ENCODE data around the gene TIAM2. TPM values are rescaled to one million over a fixed set of nuclear protein-coding genes. Genes with fewer than 3 reads are reported as not detected.

The TIAM2 gene
- total RNA-seq, 2 experiments from 2014 or later, result 4.4 to 5.3 TPM

DNA sequence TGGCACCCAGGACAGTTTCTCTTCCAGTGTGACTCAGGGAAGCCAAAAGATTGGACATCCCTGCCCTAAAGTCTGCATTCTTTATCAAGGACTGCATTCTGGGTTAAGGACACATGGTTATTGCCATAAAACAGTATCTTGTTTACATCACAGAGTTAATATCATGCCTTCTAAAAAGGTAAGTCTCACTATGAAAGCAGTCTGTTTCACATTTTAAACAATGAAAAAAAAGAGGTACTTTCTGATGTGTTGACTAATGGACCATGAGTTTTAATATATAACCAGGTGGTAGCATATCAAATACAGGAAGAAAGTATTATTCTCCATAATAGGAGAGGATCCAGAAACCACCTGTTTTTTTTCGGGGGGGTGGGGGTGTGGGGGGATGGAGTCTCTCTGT is 93.7 kb downstream of the TIAM2 start:
- H3K4me1 ChIP-seq (ENCODE audit: insufficient read depth, low read length), result peaks cover 7% of the 10 kb centered on the region
- TF ChIP-seq, protein P1, sequence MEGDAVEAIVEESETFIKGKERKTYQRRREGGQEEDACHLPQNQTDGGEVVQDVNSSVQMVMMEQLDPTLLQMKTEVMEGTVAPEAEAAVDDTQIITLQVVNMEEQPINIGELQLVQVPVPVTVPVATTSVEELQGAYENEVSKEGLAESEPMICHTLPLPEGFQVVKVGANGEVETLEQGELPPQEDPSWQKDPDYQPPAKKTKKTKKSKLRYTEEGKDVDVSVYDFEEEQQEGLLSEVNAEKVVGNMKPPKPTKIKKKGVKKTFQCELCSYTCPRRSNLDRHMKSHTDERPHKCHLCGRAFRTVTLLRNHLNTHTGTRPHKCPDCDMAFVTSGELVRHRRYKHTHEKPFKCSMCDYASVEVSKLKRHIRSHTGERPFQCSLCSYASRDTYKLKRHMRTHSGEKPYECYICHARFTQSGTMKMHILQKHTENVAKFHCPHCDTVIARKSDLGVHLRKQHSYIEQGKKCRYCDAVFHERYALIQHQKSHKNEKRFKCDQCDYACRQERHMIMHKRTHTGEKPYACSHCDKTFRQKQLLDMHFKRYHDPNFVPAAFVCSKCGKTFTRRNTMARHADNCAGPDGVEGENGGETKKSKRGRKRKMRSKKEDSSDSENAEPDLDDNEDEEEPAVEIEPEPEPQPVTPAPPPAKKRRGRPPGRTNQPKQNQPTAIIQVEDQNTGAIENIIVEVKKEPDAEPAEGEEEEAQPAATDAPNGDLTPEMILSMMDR (IDR thresholded peaks at IDR 0.05), result no peak
- H3K4me3 ChIP-seq (ENCODE audit: low read length), result no peak overlapping the region
- no peak overlapping the region for H3K27ac Mint-ChIP-seq
- H3K27me3 ChIP-seq (ENCODE audit: control insufficient read depth in 1 of 2, insufficient read depth in 2 of 2, low read length in 2 of 2), result no peaks in the 10 kb centered on the region
- H3K36me3 Mint-ChIP-seq (ENCODE audit: low read depth), result no peaks in the 10 kb centered on the region
- H3K4me1 Mint-ChIP-seq (ENCODE audit: low read depth), result peaks cover 4% of the 10 kb centered on the region
- DNase-seq (no peak), ATAC-seq (ENCODE audit: poor library complexity) (no peak)
- H3K27ac ChIP-seq (ENCODE audit: low read depth in 1 of 2, low read length in 2 of 2), result no peak overlapping the region
- H3K4me3 Mint-ChIP-seq, result no peak overlapping the region
- H3K9me3 Mint-ChIP-seq, result no peaks in the 10 kb centered on the region
- intact Hi-C loops (cut with DNase I, micrococcal nuclease), result no loop called here
- no peaks in the 10 kb centered on the region for H3K27me3 Mint-ChIP-seq
- no peaks in the 10 kb centered on the region for H3K9me3 ChIP-seq (ENCODE audit: control insufficient read depth in 1 of 2, insufficient read depth in 1 of 2, low read length in 2 of 2)
- no peaks in the 10 kb centered on the region for H3K36me3 ChIP-seq (ENCODE audit: insufficient read depth, low read length)
- ChIA-PET CTCF (no interaction called here), POLR2A (no interaction called here)

DNA sequence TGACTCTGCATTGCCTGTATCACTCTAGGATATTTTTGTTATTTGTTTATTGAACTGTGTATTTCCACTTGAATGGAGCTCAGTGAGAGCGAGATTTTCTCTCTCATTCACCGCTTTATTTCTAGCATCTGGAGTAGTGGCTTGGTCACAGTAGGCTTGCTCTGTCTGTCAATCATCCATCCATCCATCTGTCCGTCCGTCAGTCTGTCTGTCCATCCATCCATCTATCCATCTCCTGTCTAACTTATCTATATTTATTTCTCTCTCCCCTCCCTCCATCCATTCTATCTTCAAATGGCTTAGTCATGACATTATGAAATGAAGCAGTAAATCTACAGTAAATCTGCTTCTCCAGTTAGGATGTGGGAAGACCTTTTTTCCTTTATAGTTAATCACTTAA is 94.6 kb downstream of the TIAM2 start:
- H3K27ac ChIP-seq (ENCODE audit: low read depth in 1 of 2, low read length in 2 of 2), result no peak overlapping the region
- CTCF ChIA-PET, result no interaction called here

DNA sequence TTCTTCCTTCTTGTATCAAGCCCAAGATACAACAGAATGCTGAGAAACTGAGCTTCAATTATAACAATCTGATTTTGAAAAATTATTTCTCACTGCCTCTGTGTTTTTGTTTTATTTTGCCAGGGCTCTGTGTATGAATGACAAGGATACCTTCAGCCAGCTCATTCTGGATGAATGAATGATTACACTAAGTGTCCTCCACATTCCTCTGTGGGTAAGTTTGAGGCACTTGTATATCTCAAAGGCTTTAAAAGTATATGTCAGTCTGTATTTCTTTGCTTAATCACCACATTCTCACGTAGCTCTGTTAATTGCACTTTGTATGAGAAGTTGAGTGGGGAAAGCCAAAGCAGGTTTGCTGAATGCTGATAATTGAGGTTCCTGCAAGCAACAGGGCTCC is 95.1 kb downstream of the TIAM2 start:
- peaks cover 7% of the 10 kb centered on the region for H3K4me1 ChIP-seq (ENCODE audit: insufficient read depth, low read length)
- H3K4me3 ChIP-seq (ENCODE audit: low read length), result no peak overlapping the region
- no peaks in the 10 kb centered on the region for H3K9me3 Mint-ChIP-seq
- no peaks in the 10 kb centered on the region for H3K36me3 Mint-ChIP-seq (ENCODE audit: low read depth)
- CTCF ChIA-PET, result interaction anchor here (1.6 kb wide), 1 partner anchor 10 kb away, joined by 3 read pairs; no protein-coding TSS in a partner anchor
- H3K9me3 ChIP-seq (ENCODE audit: control insufficient read depth in 1 of 2, insufficient read depth in 1 of 2, low read length in 2 of 2), result no peaks in the 10 kb centered on the region
- H3K27me3 ChIP-seq (ENCODE audit: control insufficient read depth in 1 of 2, insufficient read depth in 2 of 2, low read length in 2 of 2), result no peaks in the 10 kb centered on the region
- H3K4me1 Mint-ChIP-seq (ENCODE audit: low read depth), result peaks cover 4% of the 10 kb centered on the region
- H3K27ac ChIP-seq (ENCODE audit: low read depth in 1 of 2, low read length in 2 of 2), result no peak overlapping the region
- DNase-seq (no peak), ATAC-seq (ENCODE audit: poor library complexity) (no peak)
- no peak overlapping the region for H3K4me3 Mint-ChIP-seq
- TF ChIP-seq, protein P1 (IDR thresholded peaks at IDR 0.05), result no peak
- POLR2A ChIA-PET, result no interaction called here
- H3K27me3 Mint-ChIP-seq, result no peaks in the 10 kb centered on the region
- H3K27ac Mint-ChIP-seq, result no peak overlapping the region
- intact Hi-C loops (cut with DNase I, micrococcal nuclease), result no loop called here
- H3K36me3 ChIP-seq (ENCODE audit: insufficient read depth, low read length), result no peaks in the 10 kb centered on the region

More for the DNA sequence above, 94.6 kb downstream of the TIAM2 start:
- H3K4me1 Mint-ChIP-seq (ENCODE audit: low read depth), result peaks cover 4% of the 10 kb centered on the region
- no peak overlapping the region for H3K4me3 ChIP-seq (ENCODE audit: low read length)
- H3K36me3 ChIP-seq (ENCODE audit: insufficient read depth, low read length), result no peaks in the 10 kb centered on the region
- H3K27me3 Mint-ChIP-seq, result no peaks in the 10 kb centered on the region
- no peaks in the 10 kb centered on the region for H3K9me3 ChIP-seq (ENCODE audit: control insufficient read depth in 1 of 2, insufficient read depth in 1 of 2, low read length in 2 of 2)
- TF ChIP-seq, protein P1 (IDR thresholded peaks at IDR 0.05), result no peak
- ATAC-seq (ENCODE audit: poor library complexity), result no peak
- DNase-seq, result no peak
- POLR2A ChIA-PET, result no interaction called here
- H3K9me3 Mint-ChIP-seq, result no peaks in the 10 kb centered on the region
- H3K4me1 ChIP-seq (ENCODE audit: insufficient read depth, low read length), result peaks cover 7% of the 10 kb centered on the region
- no peaks in the 10 kb centered on the region for H3K36me3 Mint-ChIP-seq (ENCODE audit: low read depth)
- H3K4me3 Mint-ChIP-seq, result no peak overlapping the region
- H3K27me3 ChIP-seq (ENCODE audit: control insufficient read depth in 1 of 2, insufficient read depth in 2 of 2, low read length in 2 of 2), result no peaks in the 10 kb centered on the region
- intact Hi-C loops (cut with DNase I, micrococcal nuclease), result no loop called here
- H3K27ac Mint-ChIP-seq, result no peak overlapping the region

All from CD4-positive, alpha-beta T cell (primary cell).